Keratinocyte (primary cell): Measurements from ENCODE around the gene MAN2C1. TPM values are rescaled to one million over a fixed set of nuclear protein-coding genes. Genes with fewer than 3 reads are reported as not detected.

ENCODE experiments used
- DNase-seq: peaks from one replicate; pipeline ENCODE4 v3.0.0-alpha.2; 2011; ENCODE audit warnings: low read depth, missing footprints, low spot score
- FAIRE-seq: peaks from 2 replicates; lab custom pipeline; 2011; peaks lifted over from hg19 to GRCh38; lab: Jason Lieb, UNC
- H2AFZ ChIP-seq: 2 replicates; pipeline ENCODE4 v1.6.0; 2012; ENCODE audit warnings: low read length, control low read depth, inconsistent platforms; ENCODE audit not compliant: control insufficient read depth
- H3K27ac ChIP-seq: 2 replicates; pipeline ENCODE4 v1.5.1; 2011; ENCODE audit warnings: low read length; ENCODE audit not compliant: control insufficient read depth, insufficient read depth
- H3K27me3 ChIP-seq: 3 replicates; pipeline ENCODE4 v1.6.0; 2011; ENCODE audit warnings: low read length; ENCODE audit not compliant: control insufficient read depth, insufficient read depth; ENCODE audit errors: extremely low read depth
- H3K36me3 ChIP-seq, 2 experiments: 2 replicates in 1 of 2; 3 replicates in 1 of 2; pipeline ENCODE4 v1.5.1; 2011; ENCODE audit warnings: low read length in 2 of 2, mild to moderate bottlenecking in 1 of 2; ENCODE audit not compliant: control insufficient read depth in 2 of 2, insufficient read depth in 2 of 2; ENCODE audit errors: extremely low read depth in 1 of 2
- H3K4me1 ChIP-seq: 3 replicates; pipeline ENCODE4 v1.5.1; 2011; ENCODE audit warnings: low read length; ENCODE audit not compliant: control insufficient read depth, insufficient read depth; ENCODE audit errors: extremely low read depth
- H3K4me2 ChIP-seq: 3 replicates; pipeline ENCODE4 v1.6.0; 2011; ENCODE audit warnings: low read depth, low read length; ENCODE audit not compliant: control insufficient read depth, insufficient read depth; ENCODE audit errors: extremely low read depth
- H3K4me3 ChIP-seq, 3 experiments: fragments of 200-600 bp in 1 of 3; sonication (generic) in 1 of 3; 2 replicates in 2 of 3; 3 replicates in 1 of 3; pipeline ENCODE4 v1.5.1; 2011 to 2016; ENCODE audit warnings: low read length in 3 of 3, mild to moderate bottlenecking in 3 of 3, control low read depth in 2 of 3, inconsistent platforms in 1 of 3, low read depth in 1 of 3, mixed read lengths in 1 of 3, mixed run types in 1 of 3, moderate library complexity in 1 of 3; ENCODE audit not compliant: control insufficient read depth in 2 of 3, insufficient read depth in 2 of 3; ENCODE audit errors: extremely low read depth in 1 of 3
- H3K79me2 ChIP-seq: 2 replicates; pipeline ENCODE4 v1.6.0; 2012; ENCODE audit warnings: low read length; ENCODE audit not compliant: control insufficient read depth, insufficient read depth
- H3K9ac ChIP-seq: 3 replicates; pipeline ENCODE4 v1.6.0; 2011; ENCODE audit warnings: low read length; ENCODE audit not compliant: control insufficient read depth, insufficient read depth; ENCODE audit errors: extremely low read depth
- H3K9me1 ChIP-seq: 3 replicates; pipeline ENCODE4 v1.6.0; 2011; ENCODE audit warnings: low read length; ENCODE audit not compliant: control insufficient read depth, insufficient read depth; ENCODE audit errors: extremely low read depth
- H3K9me3 ChIP-seq: 2 replicates; pipeline ENCODE4 v1.5.1; 2012; ENCODE audit warnings: low read depth, low read length; ENCODE audit not compliant: control insufficient read depth
- H4K20me1 ChIP-seq: 3 replicates; pipeline ENCODE4 v1.6.0; 2011; ENCODE audit warnings: low read length; ENCODE audit not compliant: control insufficient read depth, insufficient read depth; ENCODE audit errors: extremely low read depth
- EZH2 ChIP-seq: IDR thresholded peaks from one replicate; pipeline ENCODE4 v1.6.1; 2012; ENCODE audit warnings: inconsistent platforms, mild to moderate bottlenecking, low read length, moderate library complexity
- dilution Hi-C: fragments of 300-500 bp; cut with MboI; formaldehyde crosslinking; loops from one replicate; pipeline ENCODE4 v1.7.0; 2020; ENCODE audit warnings: low sequenced_read_pairs; ENCODE audit not compliant: extremely low pct_ligation_motif_present
- polyA plus RNA-seq, 5 experiments: library from polyadenylated mRNA; depleted of rRNA in 3 of 5; stranded (reverse) in 3 of 5; stranded (forward) in 1 of 5; unstranded in 1 of 5; fragments of >200 nt; gene quantifications; 1 replicate in 1 of 5; 2 replicates in 3 of 5; 3 replicates in 1 of 5; pipeline versions ENCODE4 v1.2.1 to v1.2.3, GENCODE V29; 2011 to 2012; ENCODE audit warnings: missing spikeins in 2 of 5, low read depth in 1 of 5, low replicate concordance in 1 of 5
- TF ChIP-seq, protein P1 (sequence below), 3 experiments: IDR thresholded peaks in 1 of 3; conservative IDR thresholded peaks in 1 of 3; optimal IDR thresholded peaks in 1 of 3; 2 replicates in 2 of 3; 3 replicates in 1 of 3; pipeline versions ENCODE3 to v1.5.1; 2011; ENCODE audit warnings: low read length in 3 of 3, mild to moderate bottlenecking in 3 of 3, moderate library complexity in 2 of 3, control low read depth in 1 of 3, inconsistent platforms in 1 of 3; ENCODE audit not compliant: insufficient read depth in 2 of 3; ENCODE audit errors: extremely low read depth in 1 of 3

MAN2C1 gene
- polyA plus RNA-seq, 1 donor (not counting 4 experiments of a cell fraction or from before 2014, with no cell fraction given), result 35.4 TPM

DNA sequence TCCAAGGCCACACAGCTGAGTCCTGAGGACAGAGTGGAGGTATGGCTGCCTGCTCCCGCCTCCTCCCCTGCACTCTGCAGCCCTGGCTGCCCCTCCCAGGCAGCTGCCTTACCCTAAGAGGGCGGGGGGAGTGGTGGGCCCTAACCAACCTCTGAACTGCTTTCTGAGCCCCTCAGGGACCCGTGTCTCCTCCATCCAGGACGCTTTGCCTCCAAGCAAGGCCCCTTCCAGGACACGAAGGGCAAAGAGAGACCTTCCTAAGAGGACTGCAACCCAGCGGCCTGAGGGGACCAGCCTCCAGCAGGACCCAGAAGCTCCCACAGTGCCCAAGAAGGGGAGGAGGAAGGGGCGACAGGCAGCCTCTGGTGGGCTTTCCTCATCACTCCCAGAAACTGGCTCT, 14.0 kb downstream of the MAN2C1 start:
- H3K4me2 ChIP-seq, result no peak overlapping the region
- no peaks in the 10 kb centered on the region for H3K9me1 ChIP-seq
- DNase-seq (no peak), FAIRE-seq (no peak)
- no peaks in the 10 kb centered on the region for H3K27me3 ChIP-seq
- no peaks in the 10 kb centered on the region for H3K9me3 ChIP-seq
- no peaks in the 10 kb centered on the region for H4K20me1 ChIP-seq
- H3K4me3 ChIP-seq, result no peak overlapping the region
- H3K36me3 ChIP-seq, result peaks cover 10 to 29% of the 10 kb centered on the region in 2 experiments
- no peaks in the 10 kb centered on the region for H3K79me2 ChIP-seq
- H3K27ac ChIP-seq, result no peak overlapping the region
- H3K9ac ChIP-seq, result no peak overlapping the region
- no peak overlapping the region for H2AFZ ChIP-seq
- no peaks in the 10 kb centered on the region for H3K4me1 ChIP-seq
- TF ChIP-seq, protein P1, sequence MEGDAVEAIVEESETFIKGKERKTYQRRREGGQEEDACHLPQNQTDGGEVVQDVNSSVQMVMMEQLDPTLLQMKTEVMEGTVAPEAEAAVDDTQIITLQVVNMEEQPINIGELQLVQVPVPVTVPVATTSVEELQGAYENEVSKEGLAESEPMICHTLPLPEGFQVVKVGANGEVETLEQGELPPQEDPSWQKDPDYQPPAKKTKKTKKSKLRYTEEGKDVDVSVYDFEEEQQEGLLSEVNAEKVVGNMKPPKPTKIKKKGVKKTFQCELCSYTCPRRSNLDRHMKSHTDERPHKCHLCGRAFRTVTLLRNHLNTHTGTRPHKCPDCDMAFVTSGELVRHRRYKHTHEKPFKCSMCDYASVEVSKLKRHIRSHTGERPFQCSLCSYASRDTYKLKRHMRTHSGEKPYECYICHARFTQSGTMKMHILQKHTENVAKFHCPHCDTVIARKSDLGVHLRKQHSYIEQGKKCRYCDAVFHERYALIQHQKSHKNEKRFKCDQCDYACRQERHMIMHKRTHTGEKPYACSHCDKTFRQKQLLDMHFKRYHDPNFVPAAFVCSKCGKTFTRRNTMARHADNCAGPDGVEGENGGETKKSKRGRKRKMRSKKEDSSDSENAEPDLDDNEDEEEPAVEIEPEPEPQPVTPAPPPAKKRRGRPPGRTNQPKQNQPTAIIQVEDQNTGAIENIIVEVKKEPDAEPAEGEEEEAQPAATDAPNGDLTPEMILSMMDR (optimal IDR thresholded peaks at IDR 0.05 in 1 of 3, IDR thresholded peaks at IDR 0.05 in 1 of 3, conservative IDR thresholded peaks at IDR 0.05 in 1 of 3; ENCODE audit: extremely low read depth in 1 of 3, insufficient read depth in 2 of 3, low read length in 3 of 3), result no peak
- TF ChIP-seq EZH2, result no peak
- dilution Hi-C loops, result no loop called here

DNA sequence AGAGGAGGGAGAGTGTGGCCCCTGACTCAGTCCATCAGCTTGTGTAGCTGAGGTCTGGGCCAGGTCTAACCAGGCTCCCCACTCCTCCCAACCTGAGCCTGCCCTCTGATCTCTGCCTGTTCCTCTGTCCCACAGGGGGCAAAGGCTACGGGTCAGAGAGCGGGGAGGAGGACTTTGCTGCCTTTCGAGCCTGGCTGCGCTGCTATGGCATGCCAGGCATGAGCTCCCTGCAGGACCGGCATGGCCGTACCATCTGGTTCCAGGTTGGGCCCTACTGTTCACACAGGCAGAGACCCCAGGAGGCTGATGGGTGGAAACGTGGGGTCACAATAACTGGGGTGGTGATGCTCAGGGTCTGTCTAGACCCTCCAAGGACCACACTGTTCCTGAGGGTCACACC, 14.8 kb downstream of the MAN2C1 start:
- H3K9me1 ChIP-seq, result no peaks in the 10 kb centered on the region
- no peak for TF ChIP-seq EZH2
- TF ChIP-seq, protein P1 (optimal IDR thresholded peaks at IDR 0.05 in 1 of 3, IDR thresholded peaks at IDR 0.05 in 1 of 3, conservative IDR thresholded peaks at IDR 0.05 in 1 of 3; ENCODE audit: extremely low read depth in 1 of 3, insufficient read depth in 2 of 3, low read length in 3 of 3), result no peak
- no peaks in the 10 kb centered on the region for H3K79me2 ChIP-seq
- no peak for DNase-seq
- no peak overlapping the region for H3K4me3 ChIP-seq
- peaks cover 7 to 25% of the 10 kb centered on the region in 2 experiments for H3K36me3 ChIP-seq
- H3K9me3 ChIP-seq, result no peaks in the 10 kb centered on the region
- FAIRE-seq, result no peak
- H3K27me3 ChIP-seq, result peaks cover 2% of the 10 kb centered on the region
- no peak overlapping the region for H3K4me2 ChIP-seq
- H2AFZ ChIP-seq, result no peak overlapping the region
- H3K9ac ChIP-seq, result no peak overlapping the region
- H4K20me1 ChIP-seq, result no peaks in the 10 kb centered on the region
- dilution Hi-C loops, result no loop called here
- no peak overlapping the region for H3K27ac ChIP-seq
- H3K4me1 ChIP-seq, result peaks cover 3% of the 10 kb centered on the region
